Ishikawa (cell line): Measurements from ENCODE around the gene MFSD1.

Experiments
- CEBPB ChIP-seq: IDR thresholded peaks from 2 replicates; pipeline ENCODE4 v1.6.1; 2012
- CREB1 ChIP-seq: IDR thresholded peaks from 2 replicates; pipeline ENCODE4 v1.6.1; 2012; ENCODE audit warnings: low read depth
- EGR1 ChIP-seq: IDR thresholded peaks from 2 replicates; pipeline ENCODE4 v1.6.1; 2012
- EP300 ChIP-seq: IDR thresholded peaks from 2 replicates; pipeline ENCODE4 v1.6.1; 2012; ENCODE audit warnings: borderline replicate concordance
- FOXM1 ChIP-seq: IDR thresholded peaks from 2 replicates; pipeline ENCODE4 v1.6.1; 2012; ENCODE audit warnings: low read depth, borderline replicate concordance
- MAX ChIP-seq: IDR thresholded peaks from 2 replicates; pipeline ENCODE4 v1.6.1; 2012
- NFIC ChIP-seq: IDR thresholded peaks from 2 replicates; pipeline ENCODE4 v1.6.1; 2012
- RAD21 ChIP-seq: IDR thresholded peaks from 2 replicates; pipeline ENCODE4 v1.6.1; 2012; ENCODE audit warnings: low read depth
- REST ChIP-seq: IDR thresholded peaks from 2 replicates; pipeline ENCODE4 v1.6.1; 2012; ENCODE audit warnings: low read depth, mild to moderate bottlenecking
- TAF1 ChIP-seq: IDR thresholded peaks from 2 replicates; pipeline ENCODE4 v1.6.1; 2012; ENCODE audit warnings: low read depth, mild to moderate bottlenecking
- TCF12 ChIP-seq: IDR thresholded peaks from 2 replicates; pipeline ENCODE4 v1.6.1; 2012; ENCODE audit warnings: low read depth
- TEAD4 ChIP-seq: IDR thresholded peaks from 2 replicates; pipeline ENCODE4 v1.6.1; 2012
- USF1 ChIP-seq: IDR thresholded peaks from 2 replicates; pipeline ENCODE4 v1.6.1; 2012
- YY1 ChIP-seq: IDR thresholded peaks from 2 replicates; pipeline ENCODE4 v1.6.1; 2012; ENCODE audit warnings: low read depth
- ZBTB7A ChIP-seq: IDR thresholded peaks from 2 replicates; pipeline ENCODE4 v1.6.1; 2012; ENCODE audit warnings: low read depth

MFSD1 gene

GRCh38 chr3:158802409-158803268 lies 785 bp downstream of the MFSD1 start:
- TF ChIP-seq USF1 = no peak
- TF ChIP-seq NFIC = no peak
- no peak for TF ChIP-seq REST
- no peak for TF ChIP-seq RAD21
- no peak for TF ChIP-seq CEBPB
- no peak for TF ChIP-seq TEAD4
- no peak for TF ChIP-seq FOXM1
- no peak for TF ChIP-seq CREB1
- TF ChIP-seq YY1 = no peak
- no peak for TF ChIP-seq EGR1
- TF ChIP-seq TAF1 = no peak
- TF ChIP-seq TCF12 = no peak
- TF ChIP-seq EP300 = no peak
- no peak for TF ChIP-seq MAX
- TF ChIP-seq ZBTB7A = no peak

- TF ChIP-seq ZBTB7A = no peak
- no peak for TF ChIP-seq TAF1
- TF ChIP-seq MAX = no peak
- no peak for TF ChIP-seq RAD21
- TF ChIP-seq YY1 = no peak
- TF ChIP-seq TCF12 = no peak
- TF ChIP-seq CREB1 = no peak
- no peak for TF ChIP-seq EGR1
- TF ChIP-seq NFIC = no peak
- no peak for TF ChIP-seq REST
- TF ChIP-seq FOXM1 = no peak
- no peak for TF ChIP-seq TEAD4
- no peak for TF ChIP-seq CEBPB
- no peak for TF ChIP-seq EP300
- TF ChIP-seq USF1 = no peak
These were observed 2.6 kb downstream of the MFSD1 start for GRCh38 chr3:158804441-158804840.

GRCh38 chr3:158808697-158809096 lies 6.8 kb downstream of the MFSD1 start:
- no peak for TF ChIP-seq MAX
- no peak for TF ChIP-seq EGR1
- no peak for TF ChIP-seq TAF1
- TF ChIP-seq RAD21 = no peak
- TF ChIP-seq TEAD4 = no peak
- no peak for TF ChIP-seq REST
- TF ChIP-seq TCF12 = no peak
- TF ChIP-seq CEBPB = no peak
- no peak for TF ChIP-seq ZBTB7A
- TF ChIP-seq NFIC = no peak
- no peak for TF ChIP-seq USF1
- TF ChIP-seq YY1 = no peak
- TF ChIP-seq EP300 = no peak
- TF ChIP-seq CREB1 = no peak
- no peak for TF ChIP-seq FOXM1
